Measurements from ENCODE around the gene LCN10.

LCN10 gene

GRCh38 chr9:136697821-136698526, 44.8 kb downstream of the LCN10 start:
- Histone ChIP-seq H3K4me3 (ENCODE audit: low read depth in 1 of 2, low read length in 1 of 2) (peak overlapping the region; percentile 27 to 42), H3K27me3 (peaks cover 9% of the 10 kb centered on the region), H3K4me1 (ENCODE audit: control insufficient read depth in 1 of 2, insufficient read depth in 1 of 2, low read depth in 1 of 2, low read length in 1 of 2) (peaks cover 69 to 82% of the 10 kb centered on the region in 2 experiments), H3K36me3 (no peaks in the 10 kb centered on the region), H3K9me3 (no peaks in the 10 kb centered on the region), H3K27ac (peak overlapping the region; percentile 74)
- no peak for TF ChIP-seq CTCF (IDR thresholded peaks at IDR 0.05)

- TF ChIP-seq CTCF (IDR thresholded peaks at IDR 0.05): no peak
- Histone ChIP-seq H3K27me3 (peaks cover 9% of the 10 kb centered on the region), H3K36me3 (no peaks in the 10 kb centered on the region), H3K27ac (peak overlapping the region; percentile 74), H3K4me1 (ENCODE audit: control insufficient read depth in 1 of 2, insufficient read depth in 1 of 2, low read depth in 1 of 2, low read length in 1 of 2) (peaks cover 68 to 80% of the 10 kb centered on the region in 2 experiments), H3K4me3 (ENCODE audit: low read depth in 1 of 2, low read length in 1 of 2) (peak overlapping the region; percentile 27 to 42), H3K9me3 (no peaks in the 10 kb centered on the region)
These were observed 45.5 kb downstream of the LCN10 start for GRCh38 chr9:136697146-136697820.

GRCh38 chr9:136696502-136696901, 46.2 kb downstream of the LCN10 start:
- no peaks in the 10 kb centered on the region for H3K9me3 ChIP-seq
- H3K4me3 ChIP-seq (ENCODE audit: low read depth in 1 of 2, low read length in 1 of 2): no peak overlapping the region
- no peak for TF ChIP-seq CTCF (IDR thresholded peaks at IDR 0.05)
- H3K27ac ChIP-seq: no peak overlapping the region
- H3K36me3 ChIP-seq: no peaks in the 10 kb centered on the region
- H3K27me3 ChIP-seq: peaks cover 5% of the 10 kb centered on the region
- H3K4me1 ChIP-seq (ENCODE audit: control insufficient read depth in 1 of 2, insufficient read depth in 1 of 2, low read depth in 1 of 2, low read length in 1 of 2): peaks cover 65 to 76% of the 10 kb centered on the region in 2 experiments

GRCh38 chr9:136695955-136696354, 46.8 kb downstream of the LCN10 start:
- no peak overlapping the region for H3K27ac ChIP-seq
- H3K4me3 ChIP-seq (ENCODE audit: low read depth in 1 of 2, low read length in 1 of 2): no peak overlapping the region
- peaks cover 59 to 71% of the 10 kb centered on the region in 2 experiments for H3K4me1 ChIP-seq (ENCODE audit: control insufficient read depth in 1 of 2, insufficient read depth in 1 of 2, low read depth in 1 of 2, low read length in 1 of 2)
- no peaks in the 10 kb centered on the region for H3K27me3 ChIP-seq
- H3K36me3 ChIP-seq: no peaks in the 10 kb centered on the region
- no peak for TF ChIP-seq CTCF (IDR thresholded peaks at IDR 0.05)
- H3K9me3 ChIP-seq: no peaks in the 10 kb centered on the region

GRCh38 chr9:136695435-136695895, 47.3 kb downstream of the LCN10 start:
- Histone ChIP-seq H3K27ac (no peak overlapping the region), H3K36me3 (no peaks in the 10 kb centered on the region), H3K9me3 (no peaks in the 10 kb centered on the region), H3K27me3 (no peaks in the 10 kb centered on the region), H3K4me1 (ENCODE audit: control insufficient read depth in 1 of 2, insufficient read depth in 1 of 2, low read depth in 1 of 2, low read length in 1 of 2) (peaks cover 55 to 66% of the 10 kb centered on the region in 2 experiments), H3K4me3 (ENCODE audit: low read depth in 1 of 2, low read length in 1 of 2) (no peak overlapping the region)
- no peak for TF ChIP-seq CTCF (IDR thresholded peaks at IDR 0.05)
